K562 (cell line): ENCODE data around the gene STAB1. TPM values are rescaled to one million over a fixed set of nuclear protein-coding genes. Genes with fewer than 3 reads are reported as not detected.

ENCODE experiments used
- CHCHD3 ChIP-seq: fragments of 250-450 bp; sonication (Bioruptor Pico); IDR thresholded peaks from 2 replicates; pipeline ENCODE4 v2.1.2; 2022; ENCODE audit warnings: mild to moderate bottlenecking
- CTCF ChIP-seq, 3 experiments: IDR thresholded peaks in 2 of 3; conservative IDR thresholded peaks in 1 of 3; 2 replicates each; pipeline ENCODE4 v1.5.1; 2011 to 2012; ENCODE audit warnings: low read length in 3 of 3, mild to moderate bottlenecking in 3 of 3, control low read depth in 2 of 3, improper control_type of control experiment in 1 of 3, inconsistent platforms in 1 of 3, low read depth in 1 of 3, mixed read lengths in 1 of 3, moderate library complexity in 1 of 3; ENCODE audit not compliant: insufficient read depth in 2 of 3
- DDX20 ChIP-seq: fragments of 450-650 bp; IDR thresholded peaks from 2 replicates; pipeline ENCODE4 v1.6.1; 2016; ENCODE audit warnings: missing genetic modification characterization, low read depth, mild to moderate bottlenecking, missing compliant biosample characterization, moderate library complexity
- EP400 ChIP-seq: fragments of 450-650 bp; IDR thresholded peaks from 2 replicates; pipeline ENCODE4 v1.6.1; 2017; ENCODE audit warnings: antibody characterized with exemption, mild to moderate bottlenecking, moderate library complexity
- L3MBTL2 ChIP-seq: fragments of 450-650 bp; IDR thresholded peaks from 2 replicates; pipeline ENCODE4 v1.6.1; 2016; ENCODE audit warnings: mild to moderate bottlenecking, moderate library complexity
- NFATC3 ChIP-seq: fragments of 450-650 bp; IDR thresholded peaks from 2 replicates; pipeline ENCODE4 v1.6.1; 2017; ENCODE audit warnings: mild to moderate bottlenecking
- RBFOX2 ChIP-seq: fragments of 200-400 bp; formaldehyde crosslinking; IDR thresholded peaks from 2 replicates; pipeline ENCODE4 v1.6.1; 2017; ENCODE audit warnings: low read depth, mild to moderate bottlenecking, low read length, moderate library complexity
- TFAP4 ChIP-seq: sonication (generic); formaldehyde crosslinking; IDR thresholded peaks from 2 replicates; pipeline ENCODE4 v1.8.0; 2022; ENCODE audit warnings: missing genetic modification reagents, mild to moderate bottlenecking, moderate library complexity, borderline replicate concordance
- ZFP91 ChIP-seq: sonication (generic); formaldehyde crosslinking; IDR thresholded peaks from 2 replicates; pipeline ENCODE4 v1.8.0; 2022; ENCODE audit warnings: mild to moderate bottlenecking, missing genetic modification reagents
- ZFX ChIP-seq: sonication (generic); formaldehyde crosslinking; IDR thresholded peaks from 2 replicates; pipeline ENCODE4 v1.8.0; 2022; ENCODE audit warnings: mild to moderate bottlenecking, missing genetic modification reagents, moderate library complexity
- ZNF511 ChIP-seq: sonication (generic); formaldehyde crosslinking; IDR thresholded peaks from 2 replicates; pipeline ENCODE4 v1.8.0; 2022; ENCODE audit warnings: mild to moderate bottlenecking, missing genetic modification reagents
- ZNF592 ChIP-seq: fragments of 450-650 bp; IDR thresholded peaks from 2 replicates; pipeline ENCODE4 v1.6.1; 2017; ENCODE audit warnings: antibody characterized with exemption, mild to moderate bottlenecking
- polyA plus RNA-seq, 8 experiments: library from polyadenylated mRNA; depleted of rRNA in 4 of 8; stranded (reverse) in 5 of 8; unstranded in 3 of 8; fragments of >200 nt; fragmentation: Nextera tagmentation in 2 of 8; fragmentation: Illumina TruSeq in 1 of 8; extraction: Ambion mirVana in 2 of 8; extraction: Trizol in 1 of 8; gene quantifications; 2 replicates each; pipeline versions ENCODE4 v1.2.1 to v1.2.3, GENCODE V29; 2011 to 2014; ENCODE audit warnings: inconsistent platforms in 1 of 8, missing spikeins in 1 of 8
- total RNA-seq, 7 experiments: library from RNA; depleted of rRNA in 6 of 7; stranded (reverse); fragments of >200 nt in 6 of 7; fragmentation: Illumina TruSeq in 2 of 7; extraction: Trizol in 2 of 7; gene quantifications; 2 replicates each; pipeline versions ENCODE4 v1.2.1 to v1.2.3, GENCODE V29; 2011 to 2021; ENCODE audit warnings: low replicate concordance in 1 of 7

Gene STAB1
- total and polyA plus RNA-seq, 9 of the 15 experiments (the other 6 are each of a cell fraction or from before 2014, with no cell fraction given): 0.20 to 3.9 (median 1.2) TPM

GRCh38 chr3:52518723-52519444, 23.7 kb downstream of the STAB1 start (continued):
- TF ChIP-seq ZNF592 (no peak), DDX20 (tag) (no peak), NFATC3 (no peak), CHCHD3 (CRISPR knock-in tag) (no peak), TFAP4 (CRISPR knock-in tag) (peak; percentile 87), L3MBTL2 (peak; percentile 67), ZFP91 (CRISPR knock-in tag) (0 out of 2 replicates have a peak, but pooled peaks have one; percentile 29), ZFX (CRISPR knock-in tag) (peak; percentile 53), ZNF511 (CRISPR knock-in tag) (0 out of 2 replicates have a peak, but pooled peaks have one; percentile 18), CTCF (IDR thresholded peaks at IDR 0.05 in 2 of 3, conservative IDR thresholded peaks at IDR 0.05 in 1 of 3; ENCODE audit: insufficient read depth in 2 of 3, low read depth in 1 of 3, low read length in 3 of 3) (0 out of 6 replicates have a peak, but pooled peaks of 1 of the 3 experiments have one; percentile 5), RBFOX2 (peak; percentile 14; the same call in 1 of the 2 replicates), EP400 (peak; percentile 52; the same call in 1 of the 2 replicates)
